Keratinocyte (primary cell): Measurements from ENCODE around the gene RNF123. TPM values are rescaled to one million over a fixed set of nuclear protein-coding genes. Genes with fewer than 3 reads are reported as not detected.

ENCODE experiments used
- DNase-seq: peaks from one replicate; pipeline ENCODE4 v3.0.0-alpha.2; 2011; ENCODE audit warnings: low read depth, missing footprints, low spot score
- FAIRE-seq: peaks from 2 replicates; lab custom pipeline; 2011; peaks lifted over from hg19 to GRCh38; lab: Jason Lieb, UNC
- H2AFZ ChIP-seq: 2 replicates; pipeline ENCODE4 v1.6.0; 2012; ENCODE audit warnings: low read length, control low read depth, inconsistent platforms; ENCODE audit not compliant: control insufficient read depth
- H3K27ac ChIP-seq: 2 replicates; pipeline ENCODE4 v1.5.1; 2011; ENCODE audit warnings: low read length; ENCODE audit not compliant: control insufficient read depth, insufficient read depth
- H3K27me3 ChIP-seq: 3 replicates; pipeline ENCODE4 v1.6.0; 2011; ENCODE audit warnings: low read length; ENCODE audit not compliant: control insufficient read depth, insufficient read depth; ENCODE audit errors: extremely low read depth
- H3K36me3 ChIP-seq, 2 experiments: 2 replicates in 1 of 2; 3 replicates in 1 of 2; pipeline ENCODE4 v1.5.1; 2011; ENCODE audit warnings: low read length in 2 of 2, mild to moderate bottlenecking in 1 of 2; ENCODE audit not compliant: control insufficient read depth in 2 of 2, insufficient read depth in 2 of 2; ENCODE audit errors: extremely low read depth in 1 of 2
- H3K4me1 ChIP-seq: 3 replicates; pipeline ENCODE4 v1.5.1; 2011; ENCODE audit warnings: low read length; ENCODE audit not compliant: control insufficient read depth, insufficient read depth; ENCODE audit errors: extremely low read depth
- H3K4me2 ChIP-seq: 3 replicates; pipeline ENCODE4 v1.6.0; 2011; ENCODE audit warnings: low read depth, low read length; ENCODE audit not compliant: control insufficient read depth, insufficient read depth; ENCODE audit errors: extremely low read depth
- H3K4me3 ChIP-seq, 3 experiments: fragments of 200-600 bp in 1 of 3; sonication (generic) in 1 of 3; 2 replicates in 2 of 3; 3 replicates in 1 of 3; pipeline ENCODE4 v1.5.1; 2011 to 2016; ENCODE audit warnings: low read length in 3 of 3, mild to moderate bottlenecking in 3 of 3, control low read depth in 2 of 3, inconsistent platforms in 1 of 3, low read depth in 1 of 3, mixed read lengths in 1 of 3, mixed run types in 1 of 3, moderate library complexity in 1 of 3; ENCODE audit not compliant: control insufficient read depth in 2 of 3, insufficient read depth in 2 of 3; ENCODE audit errors: extremely low read depth in 1 of 3
- H3K79me2 ChIP-seq: 2 replicates; pipeline ENCODE4 v1.6.0; 2012; ENCODE audit warnings: low read length; ENCODE audit not compliant: control insufficient read depth, insufficient read depth
- H3K9ac ChIP-seq: 3 replicates; pipeline ENCODE4 v1.6.0; 2011; ENCODE audit warnings: low read length; ENCODE audit not compliant: control insufficient read depth, insufficient read depth; ENCODE audit errors: extremely low read depth
- H3K9me1 ChIP-seq: 3 replicates; pipeline ENCODE4 v1.6.0; 2011; ENCODE audit warnings: low read length; ENCODE audit not compliant: control insufficient read depth, insufficient read depth; ENCODE audit errors: extremely low read depth
- H3K9me3 ChIP-seq: 2 replicates; pipeline ENCODE4 v1.5.1; 2012; ENCODE audit warnings: low read depth, low read length; ENCODE audit not compliant: control insufficient read depth
- H4K20me1 ChIP-seq: 3 replicates; pipeline ENCODE4 v1.6.0; 2011; ENCODE audit warnings: low read length; ENCODE audit not compliant: control insufficient read depth, insufficient read depth; ENCODE audit errors: extremely low read depth
- CTCF ChIP-seq, 3 experiments: IDR thresholded peaks in 1 of 3; conservative IDR thresholded peaks in 1 of 3; optimal IDR thresholded peaks in 1 of 3; 2 replicates in 2 of 3; 3 replicates in 1 of 3; pipeline versions ENCODE3 to v1.5.1; 2011; ENCODE audit warnings: low read length in 3 of 3, mild to moderate bottlenecking in 3 of 3, moderate library complexity in 2 of 3, control low read depth in 1 of 3, inconsistent platforms in 1 of 3; ENCODE audit not compliant: insufficient read depth in 2 of 3; ENCODE audit errors: extremely low read depth in 1 of 3
- EZH2 ChIP-seq: IDR thresholded peaks from one replicate; pipeline ENCODE4 v1.6.1; 2012; ENCODE audit warnings: inconsistent platforms, mild to moderate bottlenecking, low read length, moderate library complexity
- dilution Hi-C: fragments of 300-500 bp; cut with MboI; formaldehyde crosslinking; loops from one replicate; pipeline ENCODE4 v1.7.0; 2020; ENCODE audit warnings: low sequenced_read_pairs; ENCODE audit not compliant: extremely low pct_ligation_motif_present
- polyA plus RNA-seq, 5 experiments: library from polyadenylated mRNA; depleted of rRNA in 3 of 5; stranded (reverse) in 3 of 5; stranded (forward) in 1 of 5; unstranded in 1 of 5; fragments of >200 nt; gene quantifications; 1 replicate in 1 of 5; 2 replicates in 3 of 5; 3 replicates in 1 of 5; pipeline versions ENCODE4 v1.2.1 to v1.2.3, GENCODE V29; 2011 to 2012; ENCODE audit warnings: missing spikeins in 2 of 5, low read depth in 1 of 5, low replicate concordance in 1 of 5
- small RNA-seq, 3 experiments: library from RNA; depleted of rRNA; stranded (forward); fragments of <200 nt; gene quantifications; one replicate each; pipeline ENCODE3, GENCODE V24; 2012; ENCODE audit warnings: low read depth in 3 of 3, low replicate concordance in 1 of 3; ENCODE audit not compliant: insufficient read length in 3 of 3

Gene RNF123
- polyA plus RNA-seq, 1 donor (not counting 4 experiments of a cell fraction or from before 2014, with no cell fraction given) = 18.1 TPM

- peaks cover 4% of the 10 kb centered on the region for H4K20me1 ChIP-seq
- dilution Hi-C loops = no loop called here
Observed at GRCh38 chr3:49769286-49769915, 80.0 kb downstream of the RNF123 start.

DNA sequence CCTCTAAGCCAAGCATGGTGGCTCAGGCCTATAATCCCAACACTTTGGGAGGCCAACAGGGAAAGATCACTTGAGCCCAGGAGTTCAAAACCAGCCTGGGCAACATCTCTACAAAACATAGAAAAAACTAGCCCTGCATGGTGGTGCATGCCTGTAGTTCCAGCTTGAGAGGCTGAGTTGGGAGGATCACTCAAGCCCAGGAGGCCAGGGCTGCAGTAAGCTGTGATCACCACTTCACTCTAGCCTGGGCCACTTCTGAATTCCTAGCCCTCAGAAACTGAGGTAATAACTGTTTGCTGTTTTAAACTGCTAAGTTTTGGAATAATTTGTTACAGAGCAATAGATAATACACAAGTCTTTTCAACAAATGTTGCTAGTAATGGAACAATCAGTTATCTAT is 80.6 kb downstream of the RNF123 start:
- no peak for FAIRE-seq
- H3K79me2 ChIP-seq = peaks cover 57% of the 10 kb centered on the region
- peaks cover 4% of the 10 kb centered on the region for H3K9me1 ChIP-seq
- no peaks in the 10 kb centered on the region for H3K9me3 ChIP-seq
- H3K4me3 ChIP-seq = no peak overlapping the region
- H3K4me1 ChIP-seq = no peaks in the 10 kb centered on the region
- H3K36me3 ChIP-seq = peaks cover 3% of the 10 kb centered on the region in 2 experiments
- no peak overlapping the region for H2AFZ ChIP-seq
- no peak for DNase-seq
- no peak overlapping the region for H3K27ac ChIP-seq
- no peak overlapping the region for H3K4me2 ChIP-seq
- no peaks in the 10 kb centered on the region for H3K27me3 ChIP-seq
- H3K9ac ChIP-seq = no peak overlapping the region
- TF ChIP-seq EZH2 (no peak), CTCF (optimal IDR thresholded peaks at IDR 0.05 in 1 of 3, IDR thresholded peaks at IDR 0.05 in 1 of 3, conservative IDR thresholded peaks at IDR 0.05 in 1 of 3; ENCODE audit: extremely low read depth in 1 of 3, insufficient read depth in 2 of 3, low read length in 3 of 3) (no peak)
- peaks cover 4% of the 10 kb centered on the region for H4K20me1 ChIP-seq
- dilution Hi-C loops = no loop called here

More at GRCh38 chr3:49769286-49769915, 80.0 kb downstream of the RNF123 start:
- peaks cover 3% of the 10 kb centered on the region for H3K9me1 ChIP-seq
- no peak for FAIRE-seq
- H2AFZ ChIP-seq = no peak overlapping the region
- peaks cover 59% of the 10 kb centered on the region for H3K79me2 ChIP-seq
- peaks cover 3% of the 10 kb centered on the region in 2 experiments for H3K36me3 ChIP-seq
- no peaks in the 10 kb centered on the region for H3K4me1 ChIP-seq
- no peak overlapping the region for H3K4me3 ChIP-seq
- DNase-seq = no peak
- no peak overlapping the region for H3K4me2 ChIP-seq
- H3K27ac ChIP-seq = no peak overlapping the region
- no peak overlapping the region for H3K9ac ChIP-seq
- H3K9me3 ChIP-seq = no peaks in the 10 kb centered on the region
- no peaks in the 10 kb centered on the region for H3K27me3 ChIP-seq
- TF ChIP-seq CTCF (optimal IDR thresholded peaks at IDR 0.05 in 1 of 3, IDR thresholded peaks at IDR 0.05 in 1 of 3, conservative IDR thresholded peaks at IDR 0.05 in 1 of 3; ENCODE audit: extremely low read depth in 1 of 3, insufficient read depth in 2 of 3, low read length in 3 of 3) (no peak), EZH2 (no peak)

Small RNA genes within 50 kb of the gene (small RNA-seq; reads per million reads assigned to genes)
- gene AMIGO3 (0 reads per million in 3 experiments), gene COX6CP14 (0 reads per million in 3 experiments)

Other genes starting within 250 kb of the RNF123 start
- gene DAG1, start 219.3 kb upstream of the RNF123 start, polyA plus RNA-seq = 22.0 to 34.4 TPM (median 32.9 TPM) in 3 replicates
- under 0.01 to 0.01 TPM (median under 0.01 TPM) in 3 replicates for gene BSN, start 135.1 kb upstream of the RNF123 start, polyA plus RNA-seq
- gene APEH, start 15.2 kb upstream of the RNF123 start, polyA plus RNA-seq = 106 to 161 TPM (median 160 TPM) in 3 replicates
- gene MST1, start 83 bp upstream of the RNF123 start, polyA plus RNA-seq = 4.5 to 12.4 TPM (median 5.2 TPM) in 3 replicates
- 0.02 to 0.03 TPM in 2 of 3 replicates, not detected in the other for gene AMIGO3, start 30.1 kb downstream of the RNF123 start, polyA plus RNA-seq
- gene GMPPB, start 34.4 kb downstream of the RNF123 start, polyA plus RNA-seq = 17.1 to 22.2 TPM (median 17.4 TPM) in 3 replicates
- gene IP6K1, start 97.0 kb downstream of the RNF123 start, polyA plus RNA-seq = 24.5 to 34.3 TPM (median 25.9 TPM) in 3 replicates
- gene CDHR4, start 110.3 kb downstream of the RNF123 start, polyA plus RNA-seq = 0.19 TPM in 1 of 3 replicates, not detected in the others
- gene INKA1, start 113.7 kb downstream of the RNF123 start, polyA plus RNA-seq = 10.1 to 20.6 TPM (median 12.0 TPM) in 3 replicates
- gene UBA7, start 124.4 kb downstream of the RNF123 start, polyA plus RNA-seq = 5.4 to 10.4 TPM (median 7.7 TPM) in 3 replicates
- 3.7 to 5.8 TPM (median 5.8 TPM) in 3 replicates for gene TRAIP, start 167.0 kb downstream of the RNF123 start, polyA plus RNA-seq
- gene CAMKV, start 180.3 kb downstream of the RNF123 start, polyA plus RNA-seq = not detected in 3 replicates
- gene MST1R, start 214.3 kb downstream of the RNF123 start, polyA plus RNA-seq = 106 to 161 TPM (median 110 TPM) in 3 replicates
- 10.7 to 14.9 TPM (median 14.7 TPM) in 3 replicates for gene MON1A, start 240.3 kb downstream of the RNF123 start, polyA plus RNA-seq